GM12874 (cell line): ENCODE data around the gene TMEM45A.

Experiments used
- CTCF ChIP-seq: IDR thresholded peaks from 2 replicates; pipeline ENCODE4 v1.5.1; 2011; ENCODE audit warnings: low read depth, mild to moderate bottlenecking, control low read depth, low read length, moderate library complexity; ENCODE audit not compliant: insufficient read depth

The TMEM45A gene

GRCh38 chr3:100556673-100557310, 64.4 kb downstream of the TMEM45A start:
- no peak for TF ChIP-seq CTCF

GRCh38 chr3:100558233-100558632, 65.8 kb downstream of the TMEM45A start:
- TF ChIP-seq CTCF: no peak

GRCh38 chr3:100560426-100560825, 68.0 kb downstream of the TMEM45A start:
- TF ChIP-seq CTCF: no peak

GRCh38 chr3:100561459-100562158, 69.2 kb downstream of the TMEM45A start:
- no peak for TF ChIP-seq CTCF

- TF ChIP-seq CTCF: no peak
These were observed 69.9 kb downstream of the TMEM45A start for GRCh38 chr3:100562224-100562857.

GRCh38 chr3:100563228-100563627, 70.8 kb downstream of the TMEM45A start:
- no peak for TF ChIP-seq CTCF

GRCh38 chr3:100563652-100564211, 71.3 kb downstream of the TMEM45A start:
- no peak for TF ChIP-seq CTCF
